GM23338 (cell line): ENCODE results near the gene TERT. TPM values are rescaled to one million over a fixed set of nuclear protein-coding genes. Genes with fewer than 3 reads are reported as not detected.

Experiments
- ATAC-seq: fragments of 200-7000 bp; cut with Tn5 transposase; 3 replicates; pipeline ENCODE4 v1.9.1; 2020
- DNase-seq: peaks from one replicate; pipeline ENCODE4 v3.0.0-alpha.2; 2015; ENCODE audit warnings: low spot score
- H2AFZ ChIP-seq: fragments of 200-600 bp; sonication (generic); 2 replicates; pipeline ENCODE4 v1.8.0; 2016; ENCODE audit warnings: antibody characterized with exemption, mild to moderate bottlenecking, moderate library complexity
- H3F3A ChIP-seq: fragments of 200-600 bp; sonication (generic); replicated peaks from 2 replicates; pipeline ENCODE4 v1.8.0; 2017; ENCODE audit warnings: antibody characterized with exemption, mixed run types, low read depth
- H3K27ac ChIP-seq: fragments of 200-600 bp; sonication (generic); 2 replicates; pipeline ENCODE4 v1.6.1; 2016; ENCODE audit warnings: low read depth
- H3K27me3 ChIP-seq: fragments of 200-600 bp; sonication (generic); 2 replicates; pipeline ENCODE4 v1.8.0; 2016; ENCODE audit warnings: mild to moderate bottlenecking, mixed run types, moderate library complexity; ENCODE audit not compliant: insufficient read depth
- H3K36me3 ChIP-seq: fragments of 200-600 bp; sonication (generic); 2 replicates; pipeline ENCODE4 v1.8.0; 2016; ENCODE audit warnings: mild to moderate bottlenecking; ENCODE audit not compliant: insufficient read depth
- H3K4me1 ChIP-seq: fragments of 200-600 bp; sonication (generic); 2 replicates; pipeline ENCODE4 v1.8.0; 2016; ENCODE audit warnings: mild to moderate bottlenecking, moderate library complexity; ENCODE audit not compliant: insufficient read depth
- H3K4me2 ChIP-seq: fragments of 200-600 bp; sonication (generic); 2 replicates; pipeline ENCODE4 v1.7.1; 2017; ENCODE audit warnings: mixed run types
- H3K4me3 ChIP-seq: fragments of 200-600 bp; sonication (generic); 2 replicates; pipeline ENCODE4 v1.6.1; 2016; ENCODE audit warnings: mixed run types
- H3K79me2 ChIP-seq: fragments of 200-600 bp; sonication (generic); replicated peaks from 2 replicates; pipeline ENCODE4 v1.8.0; 2017; ENCODE audit warnings: mild to moderate bottlenecking; ENCODE audit not compliant: insufficient read depth
- H3K9me2 ChIP-seq: fragments of 200-600 bp; sonication (generic); 2 replicates; pipeline ENCODE4 v1.8.0; 2017; ENCODE audit not compliant: insufficient read depth
- H4K20me1 ChIP-seq: fragments of 200-600 bp; sonication (generic); replicated peaks from 2 replicates; pipeline ENCODE4 v1.8.0; 2017; ENCODE audit warnings: mild to moderate bottlenecking; ENCODE audit not compliant: insufficient read depth
- H3K27ac Mint-ChIP-seq: 2 replicates; pipeline ENCODE4 v1.8.0; 2020; ENCODE audit warnings: inconsistent platforms, mild to moderate bottlenecking, moderate library complexity, mixed read lengths
- H3K27me3 Mint-ChIP-seq: 3 replicates; pipeline ENCODE4 v1.8.0; 2022; ENCODE audit warnings: low read depth, mild to moderate bottlenecking, moderate library complexity, mixed read lengths, inconsistent platforms; ENCODE audit not compliant: insufficient read depth, poor library complexity
- H3K36me3 Mint-ChIP-seq: 3 replicates; pipeline ENCODE4 v1.8.0; 2021; ENCODE audit warnings: low read depth, mild to moderate bottlenecking, inconsistent platforms, moderate library complexity, mixed read lengths
- H3K4me1 Mint-ChIP-seq: 3 replicates; pipeline ENCODE4 v1.8.0; 2020; ENCODE audit warnings: mild to moderate bottlenecking, inconsistent platforms, mixed read lengths
- H3K4me3 Mint-ChIP-seq: 3 replicates; pipeline ENCODE4 v1.8.0; 2021; ENCODE audit warnings: moderate library complexity, mild to moderate bottlenecking, inconsistent platforms, mixed read lengths
- H3K9me3 Mint-ChIP-seq: 3 replicates; pipeline ENCODE4 v1.8.0; 2020; ENCODE audit warnings: moderate library complexity, mild to moderate bottlenecking, inconsistent platforms, mixed read lengths
- CREB1 ChIP-seq: fragments of 250-450 bp; sonication (Bioruptor Pico); IDR thresholded peaks from 2 replicates; pipeline ENCODE4 v1.5.0; 2020; ENCODE audit warnings: low read depth, mild to moderate bottlenecking, moderate library complexity
- CTCF ChIP-seq, 2 experiments: fragments of 200-600 bp in 1 of 2; sonication (generic) in 1 of 2; conservative IDR thresholded peaks; 2 replicates each; pipeline versions ENCODE4 v1.5.1 to v1.6.1; 2016 to 2017; ENCODE audit warnings: antibody characterized with exemption in 2 of 2, low read depth in 2 of 2, mild to moderate bottlenecking in 2 of 2, moderate library complexity in 1 of 2
- ETS1 ChIP-seq: IDR thresholded peaks from 2 replicates; pipeline ENCODE4 v1.6.1; 2016; ENCODE audit warnings: antibody characterized with exemption
- EZH2 ChIP-seq: fragments of 200-600 bp; sonication (generic); IDR thresholded peaks from one replicate; pipeline ENCODE4 v1.8.0; 2017; ENCODE audit warnings: antibody characterized with exemption, mild to moderate bottlenecking, low read depth; ENCODE audit not compliant: unreplicated experiment
- EZH2phosphoT487 ChIP-seq: fragments of 200-600 bp; sonication (generic); IDR thresholded peaks from one replicate; pipeline ENCODE4 v1.8.1; 2018; ENCODE audit warnings: antibody characterized with exemption; ENCODE audit not compliant: unreplicated experiment
- JUNB ChIP-seq: IDR thresholded peaks from one replicate; pipeline ENCODE4 v1.6.1; 2016; ENCODE audit warnings: antibody characterized with exemption; ENCODE audit not compliant: unreplicated experiment
- NANOG ChIP-seq: IDR thresholded peaks from 2 replicates; pipeline ENCODE4 v1.6.1; 2016; ENCODE audit warnings: antibody characterized with exemption, borderline replicate concordance
- POLR2AphosphoS5 ChIP-seq: IDR thresholded peaks from 2 replicates; pipeline ENCODE4 v1.6.1; 2016; ENCODE audit warnings: antibody characterized with exemption, low read depth
- STAT1 ChIP-seq: IDR thresholded peaks from one replicate; pipeline ENCODE4 v1.6.1; 2016; ENCODE audit warnings: antibody characterized with exemption; ENCODE audit not compliant: unreplicated experiment
- ZNF114 ChIP-seq: fragments of 250-450 bp; sonication (Bioruptor Pico); IDR thresholded peaks from 2 replicates; pipeline ENCODE4 v1.5.0; 2020; ENCODE audit warnings: mild to moderate bottlenecking, moderate library complexity
- ZNF462 ChIP-seq: fragments of 250-450 bp; sonication (Bioruptor Pico); IDR thresholded peaks from 2 replicates; pipeline ENCODE4 v1.5.0; 2020; ENCODE audit warnings: mild to moderate bottlenecking, moderate library complexity
- polyA plus RNA-seq: library from polyadenylated mRNA; unstranded; fragments of >200 nt; fragmentation: Nextera tagmentation; extraction: Ambion mirVana; gene quantifications from 2 replicates; pipeline ENCODE4 v1.2.1, GENCODE V29; 2016
- total RNA-seq: library from RNA; depleted of rRNA; stranded (reverse); fragments of >200 nt; shearing (Covaris generic); gene quantifications from 2 replicates; pipeline ENCODE4 v1.2.3, GENCODE V29; 2014
- TF ChIP-seq, protein P1 (sequence below): IDR thresholded peaks from one replicate; pipeline ENCODE4 v1.6.1; 2018; ENCODE audit warnings: antibody characterized with exemption; ENCODE audit not compliant: unreplicated experiment

The TERT gene
- total and polyA plus RNA-seq, 2 experiments from 2014 or later = 9.8 to 46.4 TPM

- Mint-ChIP-seq H3K36me3 (no peaks in the 10 kb centered on the region; the same call in 2 of the 3 replicates), H3K27me3 (peaks cover 4% of the 10 kb centered on the region), H3K9me3 (peaks cover 3% of the 10 kb centered on the region; the same call in 1 of the 3 replicates), H3K27ac (no peak overlapping the region), H3K4me1 (peaks cover 3% of the 10 kb centered on the region; the same call in 2 of the 3 replicates), H3K4me3 (no peak overlapping the region; the same call in 2 of the 3 replicates)
- Histone ChIP-seq H3K27me3 (no peaks in the 10 kb centered on the region), H3K9me2 (no peaks in the 10 kb centered on the region), H3K36me3 (no peaks in the 10 kb centered on the region), H4K20me1 (no peaks in the 10 kb centered on the region; the same call in 1 of the 2 replicates), H2AFZ (no peak overlapping the region), H3K4me2 (no peak overlapping the region), H3K79me2 (no peaks in the 10 kb centered on the region), H3K27ac (no peak overlapping the region), H3F3A (no peaks in the 10 kb centered on the region), H3K4me3 (no peak overlapping the region), H3K4me1 (no peaks in the 10 kb centered on the region)
- TF ChIP-seq ZNF114 (CRISPR knock-in tag) = no peak
- no peak for TF ChIP-seq NANOG
- TF ChIP-seq, protein P1, sequence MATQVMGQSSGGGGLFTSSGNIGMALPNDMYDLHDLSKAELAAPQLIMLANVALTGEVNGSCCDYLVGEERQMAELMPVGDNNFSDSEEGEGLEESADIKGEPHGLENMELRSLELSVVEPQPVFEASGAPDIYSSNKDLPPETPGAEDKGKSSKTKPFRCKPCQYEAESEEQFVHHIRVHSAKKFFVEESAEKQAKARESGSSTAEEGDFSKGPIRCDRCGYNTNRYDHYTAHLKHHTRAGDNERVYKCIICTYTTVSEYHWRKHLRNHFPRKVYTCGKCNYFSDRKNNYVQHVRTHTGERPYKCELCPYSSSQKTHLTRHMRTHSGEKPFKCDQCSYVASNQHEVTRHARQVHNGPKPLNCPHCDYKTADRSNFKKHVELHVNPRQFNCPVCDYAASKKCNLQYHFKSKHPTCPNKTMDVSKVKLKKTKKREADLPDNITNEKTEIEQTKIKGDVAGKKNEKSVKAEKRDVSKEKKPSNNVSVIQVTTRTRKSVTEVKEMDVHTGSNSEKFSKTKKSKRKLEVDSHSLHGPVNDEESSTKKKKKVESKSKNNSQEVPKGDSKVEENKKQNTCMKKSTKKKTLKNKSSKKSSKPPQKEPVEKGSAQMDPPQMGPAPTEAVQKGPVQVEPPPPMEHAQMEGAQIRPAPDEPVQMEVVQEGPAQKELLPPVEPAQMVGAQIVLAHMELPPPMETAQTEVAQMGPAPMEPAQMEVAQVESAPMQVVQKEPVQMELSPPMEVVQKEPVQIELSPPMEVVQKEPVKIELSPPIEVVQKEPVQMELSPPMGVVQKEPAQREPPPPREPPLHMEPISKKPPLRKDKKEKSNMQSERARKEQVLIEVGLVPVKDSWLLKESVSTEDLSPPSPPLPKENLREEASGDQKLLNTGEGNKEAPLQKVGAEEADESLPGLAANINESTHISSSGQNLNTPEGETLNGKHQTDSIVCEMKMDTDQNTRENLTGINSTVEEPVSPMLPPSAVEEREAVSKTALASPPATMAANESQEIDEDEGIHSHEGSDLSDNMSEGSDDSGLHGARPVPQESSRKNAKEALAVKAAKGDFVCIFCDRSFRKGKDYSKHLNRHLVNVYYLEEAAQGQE = no peak
- no peak for TF ChIP-seq POLR2AphosphoS5
- TF ChIP-seq EZH2 = no peak
- no peak for TF ChIP-seq CTCF (conservative IDR thresholded peaks at IDR 0.05; ENCODE audit: low read depth in 2 of 2)
- TF ChIP-seq ZNF462 (CRISPR knock-in tag) = no peak
- no peak for TF ChIP-seq EZH2phosphoT487
- TF ChIP-seq JUNB = no peak
- no peak for TF ChIP-seq STAT1
- TF ChIP-seq ETS1 = no peak
- TF ChIP-seq CREB1 (CRISPR knock-in tag) = no peak
- no peak for ATAC-seq
- no peak for DNase-seq
Observed at GRCh38 chr5:1212271-1212670, 82.6 kb downstream of the TERT start.
